ENCODE data around the gene DAPK2.

DNA sequence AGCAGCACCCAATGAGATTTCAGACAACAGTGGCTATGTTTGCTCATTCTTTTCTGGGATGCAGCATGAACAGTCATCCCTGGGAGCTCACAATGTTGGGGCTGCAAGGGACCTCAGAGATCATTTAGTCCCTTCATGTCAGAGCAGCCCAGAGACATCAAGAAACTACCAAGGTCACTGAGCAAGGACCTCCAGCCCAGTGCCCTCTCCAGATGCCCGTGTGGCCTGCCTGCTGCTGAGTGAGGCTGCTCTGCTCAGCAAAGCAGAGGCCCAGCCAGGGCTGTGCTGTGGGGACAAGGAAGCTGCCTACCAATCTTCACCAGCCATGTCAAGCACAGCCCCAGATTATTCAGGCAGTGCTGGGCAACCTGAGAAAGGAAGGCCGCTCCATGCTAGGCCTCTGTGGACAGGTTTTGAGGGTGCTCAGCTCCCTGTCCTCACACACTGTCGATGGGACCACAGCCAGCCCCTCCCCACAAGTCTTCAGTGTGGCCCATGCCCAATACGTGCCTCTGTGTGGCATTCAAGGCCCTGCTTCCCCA lies 99.7 kb downstream of the DAPK2 start:
- TF ChIP-seq POLR2AphosphoS5 (IDR thresholded peaks at IDR 0.05) (no peak), POLR2A (IDR thresholded peaks at IDR 0.05) (no peak)
- TF ChIP-seq, protein P1, sequence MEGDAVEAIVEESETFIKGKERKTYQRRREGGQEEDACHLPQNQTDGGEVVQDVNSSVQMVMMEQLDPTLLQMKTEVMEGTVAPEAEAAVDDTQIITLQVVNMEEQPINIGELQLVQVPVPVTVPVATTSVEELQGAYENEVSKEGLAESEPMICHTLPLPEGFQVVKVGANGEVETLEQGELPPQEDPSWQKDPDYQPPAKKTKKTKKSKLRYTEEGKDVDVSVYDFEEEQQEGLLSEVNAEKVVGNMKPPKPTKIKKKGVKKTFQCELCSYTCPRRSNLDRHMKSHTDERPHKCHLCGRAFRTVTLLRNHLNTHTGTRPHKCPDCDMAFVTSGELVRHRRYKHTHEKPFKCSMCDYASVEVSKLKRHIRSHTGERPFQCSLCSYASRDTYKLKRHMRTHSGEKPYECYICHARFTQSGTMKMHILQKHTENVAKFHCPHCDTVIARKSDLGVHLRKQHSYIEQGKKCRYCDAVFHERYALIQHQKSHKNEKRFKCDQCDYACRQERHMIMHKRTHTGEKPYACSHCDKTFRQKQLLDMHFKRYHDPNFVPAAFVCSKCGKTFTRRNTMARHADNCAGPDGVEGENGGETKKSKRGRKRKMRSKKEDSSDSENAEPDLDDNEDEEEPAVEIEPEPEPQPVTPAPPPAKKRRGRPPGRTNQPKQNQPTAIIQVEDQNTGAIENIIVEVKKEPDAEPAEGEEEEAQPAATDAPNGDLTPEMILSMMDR (IDR thresholded peaks at IDR 0.05), result no peak
